Measurements from ENCODE around the gene DLG2. TPM values are rescaled to one million over a fixed set of nuclear protein-coding genes. Genes with fewer than 3 reads are reported as not detected.

Gene DLG2
- total and polyA plus RNA-seq, 2 of the 8 experiments (the other 6 are each of a cell fraction or from before 2014, with no cell fraction given): 1.7 to 14.3 TPM

DNA sequence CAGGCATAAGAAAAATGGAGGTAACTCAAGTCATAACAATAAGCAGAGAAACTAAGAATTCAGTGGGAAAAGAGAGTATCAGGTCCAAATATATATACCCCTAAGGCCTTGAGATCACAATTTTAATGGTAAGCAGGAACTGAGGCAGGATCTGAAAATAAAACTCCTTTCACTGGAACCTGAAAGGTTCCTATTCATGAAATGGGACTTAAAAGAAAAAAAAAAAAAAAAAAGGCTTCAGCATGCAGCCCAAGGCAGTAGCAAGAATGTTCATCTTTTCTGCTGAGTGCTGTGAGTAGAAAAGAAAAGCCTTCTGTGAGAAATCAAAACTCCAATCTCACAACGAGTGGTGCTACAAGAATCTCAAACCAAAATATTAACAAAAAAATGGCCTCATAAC lies 75.3 kb downstream of the DLG2 start (continued):
- TF ChIP-seq, protein P1, sequence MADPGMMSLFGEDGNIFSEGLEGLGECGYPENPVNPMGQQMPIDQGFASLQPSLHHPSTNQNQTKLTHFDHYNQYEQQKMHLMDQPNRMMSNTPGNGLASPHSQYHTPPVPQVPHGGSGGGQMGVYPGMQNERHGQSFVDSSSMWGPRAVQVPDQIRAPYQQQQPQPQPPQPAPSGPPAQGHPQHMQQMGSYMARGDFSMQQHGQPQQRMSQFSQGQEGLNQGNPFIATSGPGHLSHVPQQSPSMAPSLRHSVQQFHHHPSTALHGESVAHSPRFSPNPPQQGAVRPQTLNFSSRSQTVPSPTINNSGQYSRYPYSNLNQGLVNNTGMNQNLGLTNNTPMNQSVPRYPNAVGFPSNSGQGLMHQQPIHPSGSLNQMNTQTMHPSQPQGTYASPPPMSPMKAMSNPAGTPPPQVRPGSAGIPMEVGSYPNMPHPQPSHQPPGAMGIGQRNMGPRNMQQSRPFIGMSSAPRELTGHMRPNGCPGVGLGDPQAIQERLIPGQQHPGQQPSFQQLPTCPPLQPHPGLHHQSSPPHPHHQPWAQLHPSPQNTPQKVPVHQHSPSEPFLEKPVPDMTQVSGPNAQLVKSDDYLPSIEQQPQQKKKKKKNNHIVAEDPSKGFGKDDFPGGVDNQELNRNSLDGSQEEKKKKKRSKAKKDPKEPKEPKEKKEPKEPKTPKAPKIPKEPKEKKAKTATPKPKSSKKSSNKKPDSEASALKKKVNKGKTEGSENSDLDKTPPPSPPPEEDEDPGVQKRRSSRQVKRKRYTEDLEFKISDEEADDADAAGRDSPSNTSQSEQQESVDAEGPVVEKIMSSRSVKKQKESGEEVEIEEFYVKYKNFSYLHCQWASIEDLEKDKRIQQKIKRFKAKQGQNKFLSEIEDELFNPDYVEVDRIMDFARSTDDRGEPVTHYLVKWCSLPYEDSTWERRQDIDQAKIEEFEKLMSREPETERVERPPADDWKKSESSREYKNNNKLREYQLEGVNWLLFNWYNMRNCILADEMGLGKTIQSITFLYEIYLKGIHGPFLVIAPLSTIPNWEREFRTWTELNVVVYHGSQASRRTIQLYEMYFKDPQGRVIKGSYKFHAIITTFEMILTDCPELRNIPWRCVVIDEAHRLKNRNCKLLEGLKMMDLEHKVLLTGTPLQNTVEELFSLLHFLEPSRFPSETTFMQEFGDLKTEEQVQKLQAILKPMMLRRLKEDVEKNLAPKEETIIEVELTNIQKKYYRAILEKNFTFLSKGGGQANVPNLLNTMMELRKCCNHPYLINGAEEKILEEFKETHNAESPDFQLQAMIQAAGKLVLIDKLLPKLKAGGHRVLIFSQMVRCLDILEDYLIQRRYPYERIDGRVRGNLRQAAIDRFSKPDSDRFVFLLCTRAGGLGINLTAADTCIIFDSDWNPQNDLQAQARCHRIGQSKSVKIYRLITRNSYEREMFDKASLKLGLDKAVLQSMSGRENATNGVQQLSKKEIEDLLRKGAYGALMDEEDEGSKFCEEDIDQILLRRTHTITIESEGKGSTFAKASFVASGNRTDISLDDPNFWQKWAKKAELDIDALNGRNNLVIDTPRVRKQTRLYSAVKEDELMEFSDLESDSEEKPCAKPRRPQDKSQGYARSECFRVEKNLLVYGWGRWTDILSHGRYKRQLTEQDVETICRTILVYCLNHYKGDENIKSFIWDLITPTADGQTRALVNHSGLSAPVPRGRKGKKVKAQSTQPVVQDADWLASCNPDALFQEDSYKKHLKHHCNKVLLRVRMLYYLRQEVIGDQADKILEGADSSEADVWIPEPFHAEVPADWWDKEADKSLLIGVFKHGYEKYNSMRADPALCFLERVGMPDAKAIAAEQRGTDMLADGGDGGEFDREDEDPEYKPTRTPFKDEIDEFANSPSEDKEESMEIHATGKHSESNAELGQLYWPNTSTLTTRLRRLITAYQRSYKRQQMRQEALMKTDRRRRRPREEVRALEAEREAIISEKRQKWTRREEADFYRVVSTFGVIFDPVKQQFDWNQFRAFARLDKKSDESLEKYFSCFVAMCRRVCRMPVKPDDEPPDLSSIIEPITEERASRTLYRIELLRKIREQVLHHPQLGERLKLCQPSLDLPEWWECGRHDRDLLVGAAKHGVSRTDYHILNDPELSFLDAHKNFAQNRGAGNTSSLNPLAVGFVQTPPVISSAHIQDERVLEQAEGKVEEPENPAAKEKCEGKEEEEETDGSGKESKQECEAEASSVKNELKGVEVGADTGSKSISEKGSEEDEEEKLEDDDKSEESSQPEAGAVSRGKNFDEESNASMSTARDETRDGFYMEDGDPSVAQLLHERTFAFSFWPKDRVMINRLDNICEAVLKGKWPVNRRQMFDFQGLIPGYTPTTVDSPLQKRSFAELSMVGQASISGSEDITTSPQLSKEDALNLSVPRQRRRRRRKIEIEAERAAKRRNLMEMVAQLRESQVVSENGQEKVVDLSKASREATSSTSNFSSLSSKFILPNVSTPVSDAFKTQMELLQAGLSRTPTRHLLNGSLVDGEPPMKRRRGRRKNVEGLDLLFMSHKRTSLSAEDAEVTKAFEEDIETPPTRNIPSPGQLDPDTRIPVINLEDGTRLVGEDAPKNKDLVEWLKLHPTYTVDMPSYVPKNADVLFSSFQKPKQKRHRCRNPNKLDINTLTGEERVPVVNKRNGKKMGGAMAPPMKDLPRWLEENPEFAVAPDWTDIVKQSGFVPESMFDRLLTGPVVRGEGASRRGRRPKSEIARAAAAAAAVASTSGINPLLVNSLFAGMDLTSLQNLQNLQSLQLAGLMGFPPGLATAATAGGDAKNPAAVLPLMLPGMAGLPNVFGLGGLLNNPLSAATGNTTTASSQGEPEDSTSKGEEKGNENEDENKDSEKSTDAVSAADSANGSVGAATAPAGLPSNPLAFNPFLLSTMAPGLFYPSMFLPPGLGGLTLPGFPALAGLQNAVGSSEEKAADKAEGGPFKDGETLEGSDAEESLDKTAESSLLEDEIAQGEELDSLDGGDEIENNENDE (IDR thresholded peaks at IDR 0.05; ENCODE audit: insufficient replicate concordance, low read length): no peak
- TF ChIP-seq TCF12 (IDR thresholded peaks at IDR 0.05; ENCODE audit: low read depth, low read length) (no peak), FOSL1 (IDR thresholded peaks at IDR 0.05; ENCODE audit: insufficient read depth, low read depth, low read length) (no peak), CREB1 (IDR thresholded peaks at IDR 0.05) (no peak), TAF1 (IDR thresholded peaks at IDR 0.05; ENCODE audit: low read depth, low read length) (no peak), JUND (IDR thresholded peaks at IDR 0.05; ENCODE audit: low read length) (no peak)
